GM12874 (cell line): Measurements from ENCODE around the gene PIP5K1C.

Experiments
- CTCF ChIP-seq: IDR thresholded peaks from 2 replicates; pipeline ENCODE4 v1.5.1; 2011; ENCODE audit warnings: low read depth, mild to moderate bottlenecking, control low read depth, low read length, moderate library complexity; ENCODE audit not compliant: insufficient read depth

Gene PIP5K1C

GRCh38 chr19:3586707-3587346 lies 113.4 kb downstream of the PIP5K1C start:
- TF ChIP-seq CTCF, result no peak

- TF ChIP-seq CTCF, result peak; percentile 59
Observed at GRCh38 chr19:3586127-3586626, 114.1 kb downstream of the PIP5K1C start.

- TF ChIP-seq CTCF, result no peak
Observed at GRCh38 chr19:3585301-3586126, 114.8 kb downstream of the PIP5K1C start, which contains the start of gene GIPC3. TSS of gene GIPC3 (plus strand) at chr19:3585478. CDS start at chr19:3585598, 120 bp downstream.
